ENCODE results near the gene GFOD1.

GFOD1 gene

DNA sequence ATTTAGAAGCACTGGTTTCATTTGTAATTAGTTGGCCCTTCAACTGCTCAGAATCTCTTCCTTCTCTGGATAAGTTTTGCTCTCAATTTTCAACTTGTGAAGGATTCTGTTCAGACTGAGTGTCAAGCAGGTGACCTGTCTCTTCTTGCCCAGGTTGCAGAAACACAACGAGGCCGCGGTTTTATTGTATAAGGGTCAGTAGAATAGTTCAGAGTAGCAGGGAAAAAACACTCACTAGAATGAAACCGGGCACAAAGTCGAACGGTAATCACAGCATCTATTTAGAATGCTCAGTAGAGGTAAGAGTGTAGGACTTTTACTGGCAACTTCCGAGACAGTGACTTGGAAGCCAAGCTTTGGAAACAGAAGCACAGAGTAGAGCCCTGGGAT, 17.9 kb upstream of the GFOD1 start:
- TF ChIP-seq NFIC (IDR thresholded peaks at IDR 0.05) = no peak
- TF ChIP-seq, protein P1, sequence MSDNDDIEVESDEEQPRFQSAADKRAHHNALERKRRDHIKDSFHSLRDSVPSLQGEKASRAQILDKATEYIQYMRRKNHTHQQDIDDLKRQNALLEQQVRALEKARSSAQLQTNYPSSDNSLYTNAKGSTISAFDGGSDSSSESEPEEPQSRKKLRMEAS (IDR thresholded peaks at IDR 0.05) = no peak
- no peak for TF ChIP-seq TAF1 (IDR thresholded peaks at IDR 0.05; ENCODE audit: low read depth)
- TF ChIP-seq EP300 (IDR thresholded peaks at IDR 0.05; ENCODE audit: borderline replicate concordance) = no peak
- TF ChIP-seq YY1 (IDR thresholded peaks at IDR 0.05; ENCODE audit: low read depth) = no peak
- TF ChIP-seq CREB1 (IDR thresholded peaks at IDR 0.05; ENCODE audit: low read depth) = no peak
- TF ChIP-seq CEBPB (IDR thresholded peaks at IDR 0.05) = no peak
- TF ChIP-seq TEAD4 (IDR thresholded peaks at IDR 0.05) = no peak
- TF ChIP-seq ZBTB7A (IDR thresholded peaks at IDR 0.05; ENCODE audit: low read depth) = no peak
- no peak for TF ChIP-seq FOXM1 (IDR thresholded peaks at IDR 0.05; ENCODE audit: borderline replicate concordance, low read depth)
- no peak for TF ChIP-seq EGR1 (IDR thresholded peaks at IDR 0.05)
- TF ChIP-seq, protein P2, sequence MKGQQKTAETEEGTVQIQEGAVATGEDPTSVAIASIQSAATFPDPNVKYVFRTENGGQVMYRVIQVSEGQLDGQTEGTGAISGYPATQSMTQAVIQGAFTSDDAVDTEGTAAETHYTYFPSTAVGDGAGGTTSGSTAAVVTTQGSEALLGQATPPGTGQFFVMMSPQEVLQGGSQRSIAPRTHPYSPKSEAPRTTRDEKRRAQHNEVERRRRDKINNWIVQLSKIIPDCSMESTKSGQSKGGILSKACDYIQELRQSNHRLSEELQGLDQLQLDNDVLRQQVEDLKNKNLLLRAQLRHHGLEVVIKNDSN (IDR thresholded peaks at IDR 0.05) = no peak
- no peak for TF ChIP-seq RAD21 (IDR thresholded peaks at IDR 0.05; ENCODE audit: low read depth)
- TF ChIP-seq, protein P3, sequence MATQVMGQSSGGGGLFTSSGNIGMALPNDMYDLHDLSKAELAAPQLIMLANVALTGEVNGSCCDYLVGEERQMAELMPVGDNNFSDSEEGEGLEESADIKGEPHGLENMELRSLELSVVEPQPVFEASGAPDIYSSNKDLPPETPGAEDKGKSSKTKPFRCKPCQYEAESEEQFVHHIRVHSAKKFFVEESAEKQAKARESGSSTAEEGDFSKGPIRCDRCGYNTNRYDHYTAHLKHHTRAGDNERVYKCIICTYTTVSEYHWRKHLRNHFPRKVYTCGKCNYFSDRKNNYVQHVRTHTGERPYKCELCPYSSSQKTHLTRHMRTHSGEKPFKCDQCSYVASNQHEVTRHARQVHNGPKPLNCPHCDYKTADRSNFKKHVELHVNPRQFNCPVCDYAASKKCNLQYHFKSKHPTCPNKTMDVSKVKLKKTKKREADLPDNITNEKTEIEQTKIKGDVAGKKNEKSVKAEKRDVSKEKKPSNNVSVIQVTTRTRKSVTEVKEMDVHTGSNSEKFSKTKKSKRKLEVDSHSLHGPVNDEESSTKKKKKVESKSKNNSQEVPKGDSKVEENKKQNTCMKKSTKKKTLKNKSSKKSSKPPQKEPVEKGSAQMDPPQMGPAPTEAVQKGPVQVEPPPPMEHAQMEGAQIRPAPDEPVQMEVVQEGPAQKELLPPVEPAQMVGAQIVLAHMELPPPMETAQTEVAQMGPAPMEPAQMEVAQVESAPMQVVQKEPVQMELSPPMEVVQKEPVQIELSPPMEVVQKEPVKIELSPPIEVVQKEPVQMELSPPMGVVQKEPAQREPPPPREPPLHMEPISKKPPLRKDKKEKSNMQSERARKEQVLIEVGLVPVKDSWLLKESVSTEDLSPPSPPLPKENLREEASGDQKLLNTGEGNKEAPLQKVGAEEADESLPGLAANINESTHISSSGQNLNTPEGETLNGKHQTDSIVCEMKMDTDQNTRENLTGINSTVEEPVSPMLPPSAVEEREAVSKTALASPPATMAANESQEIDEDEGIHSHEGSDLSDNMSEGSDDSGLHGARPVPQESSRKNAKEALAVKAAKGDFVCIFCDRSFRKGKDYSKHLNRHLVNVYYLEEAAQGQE (IDR thresholded peaks at IDR 0.05; ENCODE audit: low read depth) = no peak
- no peak for TF ChIP-seq TCF12 (IDR thresholded peaks at IDR 0.05; ENCODE audit: low read depth)

DNA sequence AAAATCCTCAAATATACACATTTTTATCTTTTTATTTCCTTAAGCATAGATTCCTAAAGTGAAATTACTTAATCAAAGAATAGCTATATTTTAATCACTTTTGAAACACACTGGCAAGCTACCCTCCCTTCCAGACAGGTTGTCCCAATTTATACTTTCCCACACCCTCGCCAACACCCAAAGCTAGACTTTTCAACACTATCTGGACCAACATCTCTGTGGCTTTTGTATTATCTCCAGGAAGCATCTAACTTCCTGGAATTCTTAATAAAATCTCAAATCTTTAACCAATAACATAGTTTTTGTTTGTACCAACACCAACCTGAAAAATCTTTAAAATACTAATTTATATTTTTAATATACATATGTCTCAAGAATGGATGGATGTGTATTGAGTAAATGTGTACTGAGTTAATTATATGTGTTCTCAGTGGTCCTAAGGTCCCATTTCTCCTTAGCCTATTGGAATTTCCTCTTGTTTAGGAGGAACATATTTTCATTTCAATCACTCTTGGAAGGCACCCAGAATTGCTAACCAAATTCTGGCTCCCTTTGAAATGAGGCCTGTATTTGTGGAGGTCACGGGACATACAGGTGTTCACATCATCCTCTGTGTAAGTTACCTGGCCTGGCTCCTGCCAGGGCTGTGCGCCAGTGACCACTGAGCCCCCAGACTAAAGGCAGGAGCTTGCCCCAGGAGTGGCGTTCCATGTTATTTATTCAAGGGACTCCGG, 17.4 kb upstream of the GFOD1 start:
- TF ChIP-seq CREB1 (IDR thresholded peaks at IDR 0.05; ENCODE audit: low read depth) (no peak), ZBTB7A (IDR thresholded peaks at IDR 0.05; ENCODE audit: low read depth) (no peak), TEAD4 (IDR thresholded peaks at IDR 0.05) (no peak), EGR1 (IDR thresholded peaks at IDR 0.05) (no peak), YY1 (IDR thresholded peaks at IDR 0.05; ENCODE audit: low read depth) (no peak), EP300 (IDR thresholded peaks at IDR 0.05; ENCODE audit: borderline replicate concordance) (no peak), NFIC (IDR thresholded peaks at IDR 0.05) (no peak), FOXM1 (IDR thresholded peaks at IDR 0.05; ENCODE audit: borderline replicate concordance, low read depth) (no peak), TAF1 (IDR thresholded peaks at IDR 0.05; ENCODE audit: low read depth) (no peak), CEBPB (IDR thresholded peaks at IDR 0.05) (no peak)
- TF ChIP-seq, protein P1 (IDR thresholded peaks at IDR 0.05) = no peak

DNA sequence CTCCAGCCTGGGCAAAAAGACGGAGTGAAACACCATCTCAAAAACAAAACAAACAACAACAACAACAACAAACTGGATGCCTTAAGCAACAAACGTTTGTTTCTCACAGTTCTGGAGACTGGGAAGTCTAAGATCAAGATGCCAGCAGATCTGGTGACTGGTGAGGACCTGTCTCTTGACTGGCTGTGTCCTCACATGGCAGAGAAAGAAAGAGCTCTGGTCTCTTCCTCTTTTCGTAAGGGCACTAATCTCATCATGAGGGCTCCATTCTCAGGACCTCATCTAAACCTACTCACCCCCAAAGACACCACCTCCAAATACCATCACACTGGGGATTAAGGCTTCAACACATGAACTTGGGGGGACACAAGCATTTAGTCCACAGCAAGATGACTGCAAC, 13.5 kb upstream of the GFOD1 start:
- no peak for TF ChIP-seq TAF1 (IDR thresholded peaks at IDR 0.05; ENCODE audit: low read depth)
- no peak for TF ChIP-seq ZBTB7A (IDR thresholded peaks at IDR 0.05; ENCODE audit: low read depth)
- TF ChIP-seq, protein P3 (IDR thresholded peaks at IDR 0.05; ENCODE audit: low read depth) = no peak
- TF ChIP-seq EP300 (IDR thresholded peaks at IDR 0.05; ENCODE audit: borderline replicate concordance) = no peak
- TF ChIP-seq CREB1 (IDR thresholded peaks at IDR 0.05; ENCODE audit: low read depth) = no peak
- TF ChIP-seq EGR1 (IDR thresholded peaks at IDR 0.05) = no peak
- no peak for TF ChIP-seq FOXM1 (IDR thresholded peaks at IDR 0.05; ENCODE audit: borderline replicate concordance, low read depth)
- no peak for TF ChIP-seq TEAD4 (IDR thresholded peaks at IDR 0.05)
- no peak for TF ChIP-seq NFIC (IDR thresholded peaks at IDR 0.05)
- TF ChIP-seq RAD21 (IDR thresholded peaks at IDR 0.05; ENCODE audit: low read depth) = no peak
- no peak for TF ChIP-seq CEBPB (IDR thresholded peaks at IDR 0.05)
- TF ChIP-seq, protein P2 (IDR thresholded peaks at IDR 0.05) = no peak
- TF ChIP-seq, protein P1 (IDR thresholded peaks at IDR 0.05) = no peak
- TF ChIP-seq YY1 (IDR thresholded peaks at IDR 0.05; ENCODE audit: low read depth) = no peak
- TF ChIP-seq TCF12 (IDR thresholded peaks at IDR 0.05; ENCODE audit: low read depth) = no peak

DNA sequence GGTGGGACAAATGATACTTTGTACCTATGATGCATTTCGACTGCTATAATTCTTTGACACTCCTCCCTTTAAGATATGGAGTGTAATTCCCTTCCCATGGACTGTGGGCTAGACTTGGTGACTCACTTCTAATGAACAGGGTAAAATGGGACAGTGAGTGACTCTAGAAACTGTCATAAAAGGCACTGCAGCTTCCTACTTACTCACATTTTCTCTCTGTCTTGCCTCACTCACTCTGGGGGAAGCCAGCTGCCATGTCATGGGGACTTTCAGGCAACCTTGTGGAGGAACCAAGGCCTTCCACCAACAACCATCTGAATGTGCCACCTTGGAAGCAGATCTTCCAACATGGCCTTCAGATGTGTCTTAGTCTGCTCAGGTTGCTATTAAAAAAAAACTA, 12.9 kb upstream of the GFOD1 start:
- TF ChIP-seq YY1 (IDR thresholded peaks at IDR 0.05; ENCODE audit: low read depth) = no peak
- no peak for TF ChIP-seq TAF1 (IDR thresholded peaks at IDR 0.05; ENCODE audit: low read depth)
- TF ChIP-seq FOXM1 (IDR thresholded peaks at IDR 0.05; ENCODE audit: borderline replicate concordance, low read depth) = no peak

DNA sequence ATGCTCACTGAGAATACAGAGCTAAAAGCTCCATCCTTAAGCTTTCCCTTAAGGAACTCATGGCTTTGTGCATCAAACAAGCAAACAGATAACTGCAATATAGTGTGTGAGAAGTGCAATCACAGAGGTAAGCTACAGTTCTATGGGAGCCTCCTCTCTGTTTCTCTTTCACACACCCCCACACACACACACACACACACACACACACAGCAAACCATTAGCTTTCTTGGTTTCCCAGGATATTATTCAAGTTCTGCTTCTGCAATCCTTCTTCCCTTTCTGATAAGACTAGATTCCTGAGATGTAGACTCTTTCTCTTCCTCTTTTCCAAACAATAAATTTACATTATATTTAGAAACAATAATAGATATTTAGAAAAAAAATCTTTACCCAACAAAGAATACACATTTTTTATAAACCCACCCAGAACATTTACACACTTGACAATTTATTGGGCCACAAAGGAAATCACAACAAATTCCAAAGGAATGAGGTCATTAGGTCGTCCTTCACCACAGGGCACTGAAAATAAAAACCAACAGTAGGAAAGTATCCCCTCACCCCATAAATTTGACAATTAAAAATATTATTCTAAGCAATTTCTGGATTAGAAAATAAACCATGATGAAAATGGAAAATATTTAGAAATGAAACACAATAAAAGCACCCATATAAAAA, 9.3 kb upstream of the GFOD1 start:
- TF ChIP-seq RAD21 (IDR thresholded peaks at IDR 0.05; ENCODE audit: low read depth) (no peak), CEBPB (IDR thresholded peaks at IDR 0.05) (no peak), TCF12 (IDR thresholded peaks at IDR 0.05; ENCODE audit: low read depth) (no peak), TEAD4 (IDR thresholded peaks at IDR 0.05) (no peak), YY1 (IDR thresholded peaks at IDR 0.05; ENCODE audit: low read depth) (no peak), TAF1 (IDR thresholded peaks at IDR 0.05; ENCODE audit: low read depth) (no peak), CREB1 (IDR thresholded peaks at IDR 0.05; ENCODE audit: low read depth) (no peak), EGR1 (IDR thresholded peaks at IDR 0.05) (no peak)
- TF ChIP-seq, protein P3 (IDR thresholded peaks at IDR 0.05; ENCODE audit: low read depth) = no peak
